Measurements from ENCODE around the gene KCNV2.

DNA sequence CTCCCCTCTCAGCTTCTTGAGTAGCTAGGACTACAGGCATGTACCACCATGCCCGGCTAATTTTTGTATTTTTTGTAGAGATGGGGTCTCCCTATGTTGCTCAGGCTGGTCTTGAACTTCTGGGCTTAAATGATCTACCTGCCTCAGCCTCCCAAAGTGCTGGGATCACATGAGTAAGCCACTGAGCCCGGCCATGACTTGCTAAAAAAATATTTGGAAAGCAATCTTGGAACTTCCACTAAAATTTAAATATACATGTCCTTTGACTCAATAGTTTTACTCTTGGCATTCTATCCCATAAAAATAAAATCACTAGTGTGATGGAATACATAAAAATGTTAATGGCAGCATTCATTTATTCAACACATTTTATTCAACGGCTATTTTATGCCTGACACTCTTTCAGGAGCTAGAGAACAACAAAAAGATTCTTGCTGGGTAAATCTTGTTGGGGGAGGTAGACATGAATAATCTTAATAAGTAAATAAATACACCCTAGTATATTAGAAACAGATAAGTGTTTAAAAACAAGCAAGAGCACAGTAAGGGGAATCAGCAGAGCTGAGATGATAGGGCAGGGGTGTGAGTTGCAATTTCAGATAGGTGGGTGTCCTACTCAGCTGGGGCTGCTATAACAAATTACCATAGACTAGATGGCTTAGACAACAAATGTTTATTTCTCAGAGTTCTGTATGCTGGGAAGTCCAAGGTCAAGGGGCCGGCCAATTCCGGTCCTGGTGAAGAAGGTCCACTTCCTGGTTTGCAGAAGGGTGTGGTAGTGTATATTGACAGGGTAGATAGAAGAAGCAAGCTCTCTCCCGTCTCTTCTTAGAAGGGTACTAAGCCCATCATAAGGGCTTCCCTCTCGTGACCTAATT, 50.7 kb downstream of the KCNV2 start:
- TF ChIP-seq, protein P1, sequence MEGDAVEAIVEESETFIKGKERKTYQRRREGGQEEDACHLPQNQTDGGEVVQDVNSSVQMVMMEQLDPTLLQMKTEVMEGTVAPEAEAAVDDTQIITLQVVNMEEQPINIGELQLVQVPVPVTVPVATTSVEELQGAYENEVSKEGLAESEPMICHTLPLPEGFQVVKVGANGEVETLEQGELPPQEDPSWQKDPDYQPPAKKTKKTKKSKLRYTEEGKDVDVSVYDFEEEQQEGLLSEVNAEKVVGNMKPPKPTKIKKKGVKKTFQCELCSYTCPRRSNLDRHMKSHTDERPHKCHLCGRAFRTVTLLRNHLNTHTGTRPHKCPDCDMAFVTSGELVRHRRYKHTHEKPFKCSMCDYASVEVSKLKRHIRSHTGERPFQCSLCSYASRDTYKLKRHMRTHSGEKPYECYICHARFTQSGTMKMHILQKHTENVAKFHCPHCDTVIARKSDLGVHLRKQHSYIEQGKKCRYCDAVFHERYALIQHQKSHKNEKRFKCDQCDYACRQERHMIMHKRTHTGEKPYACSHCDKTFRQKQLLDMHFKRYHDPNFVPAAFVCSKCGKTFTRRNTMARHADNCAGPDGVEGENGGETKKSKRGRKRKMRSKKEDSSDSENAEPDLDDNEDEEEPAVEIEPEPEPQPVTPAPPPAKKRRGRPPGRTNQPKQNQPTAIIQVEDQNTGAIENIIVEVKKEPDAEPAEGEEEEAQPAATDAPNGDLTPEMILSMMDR (IDR thresholded peaks at IDR 0.05), result no peak
- TF ChIP-seq POLR2A (IDR thresholded peaks at IDR 0.05), result no peak

Data from adrenal gland (tissue), 5 donors.